SU-DHL-6 (cell line): ENCODE data around the gene SH2D5.
"Not testable (repeated sequence)": the region's sequence is repeated elsewhere in the genome, so short reads cannot be mapped to it uniquely, and the experiment has no call there.

ENCODE experiments used
- H2AFZ ChIP-seq: fragments of 200-600 bp; sonication (generic); 2 replicates; pipeline ENCODE4 v1.6.1; 2014; ENCODE audit warnings: low read depth, mild to moderate bottlenecking, moderate library complexity, mixed read lengths, antibody characterized with exemption, low read length; ENCODE audit not compliant: severe bottlenecking
- H3F3A ChIP-seq: fragments of 200-600 bp; shearing (Covaris generic); 2 replicates; pipeline ENCODE4 v1.6.0; 2016; ENCODE audit warnings: antibody characterized with exemption, mild to moderate bottlenecking; ENCODE audit not compliant: insufficient read depth
- H3K27ac ChIP-seq: fragments of 200-600 bp; sonication (generic); 2 replicates; pipeline ENCODE4 v1.5.1; 2016; ENCODE audit warnings: low read depth, mild to moderate bottlenecking, low read length, moderate library complexity, mixed read lengths
- H3K27me3 ChIP-seq: fragments of 200-600 bp; sonication (generic), shearing (Covaris generic); 2 replicates; pipeline ENCODE4 v1.6.0; 2014; ENCODE audit warnings: mild to moderate bottlenecking, low read length
- H3K36me3 ChIP-seq: fragments of 200-600 bp; sonication (generic); 2 replicates; pipeline ENCODE4 v1.6.1; 2014; ENCODE audit warnings: mild to moderate bottlenecking, low read length, mixed read lengths
- H3K4me2 ChIP-seq: fragments of 300-600, 200-600 bp; shearing (Covaris generic), sonication (generic); 2 replicates; pipeline ENCODE4 v1.6.0; 2014; ENCODE audit warnings: low read length, low read depth, mild to moderate bottlenecking; ENCODE audit not compliant: poor library complexity, severe bottlenecking
- H3K4me3 ChIP-seq: fragments of 200-600 bp; sonication (generic); 2 replicates; pipeline ENCODE4 v1.5.1; 2014; ENCODE audit warnings: antibody characterized with exemption, low read length, mild to moderate bottlenecking, mixed read lengths; ENCODE audit not compliant: insufficient read depth, poor library complexity, severe bottlenecking
- H3K79me2 ChIP-seq: fragments of 200-600 bp; sonication (generic); 2 replicates; pipeline ENCODE4 v1.6.1; 2014; ENCODE audit warnings: mild to moderate bottlenecking, low read length, moderate library complexity; ENCODE audit not compliant: insufficient read depth
- H3K9ac ChIP-seq: fragments of 200-600 bp; sonication (generic); 2 replicates; pipeline ENCODE4 v1.7.0; 2014; ENCODE audit warnings: mild to moderate bottlenecking, low read length
- H3K9me2 ChIP-seq: fragments of 200-600 bp; sonication (generic); replicated peaks from 2 replicates; pipeline ENCODE4 v1.6.1; 2014; ENCODE audit warnings: low read length; ENCODE audit not compliant: insufficient read depth
- H3K9me3 ChIP-seq: fragments of 200-600 bp; sonication (generic); 2 replicates; pipeline ENCODE4 v1.6.1; 2014; ENCODE audit warnings: low read length, mixed read lengths; ENCODE audit not compliant: insufficient read depth
- H4K20me1 ChIP-seq: fragments of 200-600 bp; sonication (generic); 2 replicates; pipeline ENCODE4 v1.6.1; 2014; ENCODE audit warnings: low read depth, mild to moderate bottlenecking, antibody characterized with exemption, low read length, moderate library complexity, mixed read lengths
- EZH2phosphoT487 ChIP-seq: fragments of 200-600 bp; sonication (generic), shearing (Covaris generic); conservative IDR thresholded peaks from 2 replicates; pipeline ENCODE4 v1.6.1; 2018; ENCODE audit warnings: mild to moderate bottlenecking, antibody characterized with exemption, low read length, moderate library complexity, mixed read lengths
- TF ChIP-seq, protein P1 (sequence below): fragments of 200-600 bp; sonication (generic); IDR thresholded peaks from one replicate; pipeline ENCODE4 v1.5.1; 2017; ENCODE audit warnings: antibody characterized with exemption, mild to moderate bottlenecking, low read length, moderate library complexity; ENCODE audit not compliant: insufficient read depth, poor library complexity, severe bottlenecking

SH2D5 gene

DNA sequence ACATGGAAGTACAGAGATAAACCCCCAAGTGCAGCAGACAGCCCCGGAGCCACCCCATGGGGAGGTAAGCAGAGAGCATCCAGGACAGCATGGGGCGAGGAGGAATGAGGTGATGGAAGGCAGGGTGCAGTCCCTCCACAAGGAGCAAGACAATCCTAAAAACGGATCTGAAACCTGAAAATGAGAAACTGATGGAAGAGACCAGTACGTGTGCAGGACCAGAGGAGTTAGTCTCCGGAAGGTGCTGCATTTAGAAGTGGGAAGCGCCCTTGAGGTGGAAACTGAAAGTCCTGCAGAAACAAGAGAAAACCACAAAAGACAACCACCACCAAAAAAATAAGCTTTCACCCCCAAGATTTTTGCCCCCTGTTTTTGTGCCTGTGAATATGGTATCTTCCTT, 53.9 kb downstream of the SH2D5 start:
- Histone ChIP-seq H3F3A (no peaks in the 10 kb centered on the region), H3K9ac (no peak overlapping the region), H3K27me3 (no peaks in the 10 kb centered on the region), H3K27ac (no peak overlapping the region), H2AFZ (no peak overlapping the region), H3K9me2 (no peaks in the 10 kb centered on the region), H3K79me2 (no peaks in the 10 kb centered on the region), H3K36me3 (no peaks in the 10 kb centered on the region), H4K20me1 (no peaks in the 10 kb centered on the region), H3K4me2 (peak overlapping the region; percentile 25), H3K9me3 (0 out of 2 replicates have a peak, but pooled peaks cover 3% of the 10 kb centered on the region), H3K4me3 (no peak overlapping the region)
- TF ChIP-seq, protein P1, sequence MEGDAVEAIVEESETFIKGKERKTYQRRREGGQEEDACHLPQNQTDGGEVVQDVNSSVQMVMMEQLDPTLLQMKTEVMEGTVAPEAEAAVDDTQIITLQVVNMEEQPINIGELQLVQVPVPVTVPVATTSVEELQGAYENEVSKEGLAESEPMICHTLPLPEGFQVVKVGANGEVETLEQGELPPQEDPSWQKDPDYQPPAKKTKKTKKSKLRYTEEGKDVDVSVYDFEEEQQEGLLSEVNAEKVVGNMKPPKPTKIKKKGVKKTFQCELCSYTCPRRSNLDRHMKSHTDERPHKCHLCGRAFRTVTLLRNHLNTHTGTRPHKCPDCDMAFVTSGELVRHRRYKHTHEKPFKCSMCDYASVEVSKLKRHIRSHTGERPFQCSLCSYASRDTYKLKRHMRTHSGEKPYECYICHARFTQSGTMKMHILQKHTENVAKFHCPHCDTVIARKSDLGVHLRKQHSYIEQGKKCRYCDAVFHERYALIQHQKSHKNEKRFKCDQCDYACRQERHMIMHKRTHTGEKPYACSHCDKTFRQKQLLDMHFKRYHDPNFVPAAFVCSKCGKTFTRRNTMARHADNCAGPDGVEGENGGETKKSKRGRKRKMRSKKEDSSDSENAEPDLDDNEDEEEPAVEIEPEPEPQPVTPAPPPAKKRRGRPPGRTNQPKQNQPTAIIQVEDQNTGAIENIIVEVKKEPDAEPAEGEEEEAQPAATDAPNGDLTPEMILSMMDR, result no peak
- TF ChIP-seq EZH2phosphoT487, result no peak

DNA sequence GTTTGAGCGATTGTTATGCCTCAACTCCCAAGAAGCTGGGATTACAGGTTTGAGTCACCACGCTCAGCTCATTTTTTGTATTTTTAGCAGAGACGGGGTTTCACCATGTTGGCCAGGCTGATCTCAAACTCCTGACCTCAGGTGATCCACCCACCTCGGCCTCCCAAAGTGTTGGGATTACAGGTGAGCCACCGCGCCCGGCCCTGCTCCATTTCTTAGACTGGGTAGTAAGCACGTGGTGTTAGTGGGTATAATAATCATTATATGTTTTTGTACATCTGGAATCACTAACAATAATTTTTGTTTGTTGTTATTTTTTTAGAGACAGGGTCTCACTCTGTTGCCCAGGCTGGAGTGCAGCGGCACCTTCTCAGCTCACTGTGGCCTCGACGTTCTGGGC, 58.9 kb downstream of the SH2D5 start:
- H3K9ac ChIP-seq, H3K9me2 ChIP-seq, H3K4me3 ChIP-seq, H3K36me3 ChIP-seq, H3K79me2 ChIP-seq, H3K27ac ChIP-seq, H2AFZ ChIP-seq, H3K9me3 ChIP-seq, H3K4me2 ChIP-seq, H3F3A ChIP-seq, H3K27me3 ChIP-seq, H4K20me1 ChIP-seq: not testable (repeated sequence)

DNA sequence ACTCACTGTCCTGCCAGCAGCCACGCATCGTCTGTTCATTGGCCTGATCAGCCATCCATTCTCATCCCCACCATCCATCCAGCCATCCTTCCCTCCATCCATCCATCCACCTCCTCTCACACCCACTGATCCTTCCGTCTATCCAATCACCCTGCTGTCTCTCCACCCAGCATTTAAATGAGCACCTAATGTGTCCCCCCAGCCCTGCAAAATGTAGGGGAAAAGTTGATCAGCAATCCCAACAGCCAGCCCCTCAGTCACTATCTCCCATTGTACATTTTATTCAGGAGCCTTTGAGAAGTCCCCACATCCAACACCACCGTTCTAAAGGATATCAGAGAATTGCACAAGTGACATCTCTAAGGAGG, 60.3 kb downstream of the SH2D5 start:
- no peaks in the 10 kb centered on the region for H3K9me3 ChIP-seq
- H3F3A ChIP-seq, result no peaks in the 10 kb centered on the region
- H3K79me2 ChIP-seq, result no peaks in the 10 kb centered on the region
- no peaks in the 10 kb centered on the region for H3K27me3 ChIP-seq
- H3K9ac ChIP-seq, result no peak overlapping the region
- no peaks in the 10 kb centered on the region for H3K9me2 ChIP-seq
- H2AFZ ChIP-seq, result no peak overlapping the region
- H3K4me2 ChIP-seq, result no peak overlapping the region
- TF ChIP-seq, protein P1, result no peak
- no peaks in the 10 kb centered on the region for H3K36me3 ChIP-seq
- H4K20me1 ChIP-seq, result no peaks in the 10 kb centered on the region
- H3K4me3 ChIP-seq, result no peak overlapping the region
- no peak overlapping the region for H3K27ac ChIP-seq

DNA sequence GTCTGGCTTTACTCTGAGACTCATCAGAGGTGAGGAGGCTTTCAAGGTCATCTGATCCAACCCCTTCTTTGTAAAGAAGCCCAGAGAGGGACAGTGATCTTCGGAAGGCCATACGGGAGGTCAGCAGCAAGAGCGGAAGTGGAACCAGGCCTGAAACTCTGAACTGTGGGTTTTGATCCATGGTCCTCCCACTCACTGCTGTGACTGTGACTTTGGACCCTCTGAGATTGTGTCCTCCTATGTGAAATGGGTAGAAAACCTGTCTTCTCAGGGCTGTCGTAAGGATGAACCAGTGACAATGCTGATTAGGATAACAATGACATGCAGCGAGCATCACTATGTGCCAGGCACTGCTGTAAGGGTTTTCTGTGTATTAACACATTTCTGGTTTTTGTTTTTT, 61.6 kb downstream of the SH2D5 start:
- Histone ChIP-seq H3K27me3 (no peaks in the 10 kb centered on the region), H3K9me3 (no peaks in the 10 kb centered on the region; the same call in 1 of the 2 replicates), H3K9ac (no peak overlapping the region), H3K9me2 (no peaks in the 10 kb centered on the region), H4K20me1 (no peaks in the 10 kb centered on the region), H3K27ac (no peak overlapping the region), H2AFZ (no peak overlapping the region), H3K79me2 (no peaks in the 10 kb centered on the region), H3K4me3 (no peak overlapping the region), H3F3A (no peaks in the 10 kb centered on the region), H3K36me3 (no peaks in the 10 kb centered on the region), H3K4me2 (no peak overlapping the region)
- TF ChIP-seq, protein P1, result no peak
- TF ChIP-seq EZH2phosphoT487, result no peak
